Parathyroid adenoma (tissue), 2 donors: ENCODE measurements around the gene ORC6.

Experiments
- H2AFZ ChIP-seq: fragments of 300-600 bp; sonication (generic); one replicate; pipeline ENCODE4 v1.7.0; 2017; ENCODE audit warnings: antibody characterized with exemption, mild to moderate bottlenecking
- H3K27ac ChIP-seq: fragments of 300-600 bp; sonication (generic); one replicate; pipeline ENCODE4 v1.7.0; 2017
- H3K27me3 ChIP-seq: fragments of 300-600 bp; sonication (generic); one replicate; pipeline ENCODE4 v1.7.0; 2017; ENCODE audit warnings: low read length; ENCODE audit not compliant: control insufficient read depth, insufficient read depth
- H3K36me3 ChIP-seq: fragments of 300-600 bp; sonication (generic); one replicate; pipeline ENCODE4 v1.7.0; 2017; ENCODE audit warnings: low read length; ENCODE audit not compliant: control insufficient read depth, insufficient read depth
- H3K4me1 ChIP-seq: fragments of 300-600 bp; sonication (generic); one replicate; pipeline ENCODE4 v1.7.0; 2017; ENCODE audit warnings: control low read depth
- H3K4me2 ChIP-seq: fragments of 300-600 bp; sonication (generic); one replicate; pipeline ENCODE4 v1.7.0; 2017; ENCODE audit warnings: low read length
- H3K4me3 ChIP-seq: fragments of 300-600 bp; sonication (generic); one replicate; pipeline ENCODE4 v1.7.0; 2017; ENCODE audit warnings: low read depth, low read length
- H3K79me2 ChIP-seq: fragments of 300-600 bp; sonication (generic); one replicate; pipeline ENCODE4 v1.7.0; 2017; ENCODE audit warnings: control low read depth
- H3K9ac ChIP-seq: fragments of 300-600 bp; sonication (generic); one replicate; pipeline ENCODE4 v1.7.0; 2017; ENCODE audit warnings: mild to moderate bottlenecking
- H3K9me3 ChIP-seq: fragments of 300-600 bp; sonication (generic); one replicate; pipeline ENCODE4 v1.7.0; 2017; ENCODE audit warnings: low read length; ENCODE audit not compliant: control insufficient read depth
- CTCF ChIP-seq: fragments of 300-600 bp; sonication (generic); IDR thresholded peaks from one replicate; pipeline ENCODE4 v1.7.0; 2017; ENCODE audit warnings: antibody characterized with exemption, mild to moderate bottlenecking
- donor health status: primary hyperparathyroidism.

ORC6 gene

DNA sequence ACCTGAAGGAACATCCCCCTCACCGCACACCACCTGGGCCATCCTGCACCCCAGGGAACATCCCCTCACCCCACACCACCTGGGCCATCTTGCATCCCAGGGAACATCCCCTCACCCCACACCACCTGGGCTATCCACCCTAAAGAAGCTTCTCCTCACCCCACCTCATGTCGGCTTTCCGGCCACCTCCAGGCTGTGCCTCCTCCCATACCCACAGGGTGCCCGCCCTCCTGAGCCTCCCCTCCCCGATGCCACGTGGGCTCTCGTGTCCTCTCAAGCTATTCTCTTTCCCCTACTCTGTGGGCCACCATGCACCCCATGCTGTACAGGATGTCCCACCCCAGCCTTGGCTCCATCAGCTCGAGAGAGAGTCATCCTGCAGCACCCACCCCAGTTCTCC, 40.7 kb downstream of the ORC6 start:
- H2AFZ ChIP-seq = no peak overlapping the region
- TF ChIP-seq CTCF = no peak
- H3K27me3 ChIP-seq = no peaks in the 10 kb centered on the region
- H3K4me3 ChIP-seq = no peak overlapping the region
- H3K9me3 ChIP-seq = no peaks in the 10 kb centered on the region
- H3K4me2 ChIP-seq = no peak overlapping the region
- H3K79me2 ChIP-seq = no peaks in the 10 kb centered on the region
- H3K36me3 ChIP-seq = no peaks in the 10 kb centered on the region
- H3K4me1 ChIP-seq = no peaks in the 10 kb centered on the region
- H3K9ac ChIP-seq = no peak overlapping the region
- H3K27ac ChIP-seq = no peak overlapping the region

DNA sequence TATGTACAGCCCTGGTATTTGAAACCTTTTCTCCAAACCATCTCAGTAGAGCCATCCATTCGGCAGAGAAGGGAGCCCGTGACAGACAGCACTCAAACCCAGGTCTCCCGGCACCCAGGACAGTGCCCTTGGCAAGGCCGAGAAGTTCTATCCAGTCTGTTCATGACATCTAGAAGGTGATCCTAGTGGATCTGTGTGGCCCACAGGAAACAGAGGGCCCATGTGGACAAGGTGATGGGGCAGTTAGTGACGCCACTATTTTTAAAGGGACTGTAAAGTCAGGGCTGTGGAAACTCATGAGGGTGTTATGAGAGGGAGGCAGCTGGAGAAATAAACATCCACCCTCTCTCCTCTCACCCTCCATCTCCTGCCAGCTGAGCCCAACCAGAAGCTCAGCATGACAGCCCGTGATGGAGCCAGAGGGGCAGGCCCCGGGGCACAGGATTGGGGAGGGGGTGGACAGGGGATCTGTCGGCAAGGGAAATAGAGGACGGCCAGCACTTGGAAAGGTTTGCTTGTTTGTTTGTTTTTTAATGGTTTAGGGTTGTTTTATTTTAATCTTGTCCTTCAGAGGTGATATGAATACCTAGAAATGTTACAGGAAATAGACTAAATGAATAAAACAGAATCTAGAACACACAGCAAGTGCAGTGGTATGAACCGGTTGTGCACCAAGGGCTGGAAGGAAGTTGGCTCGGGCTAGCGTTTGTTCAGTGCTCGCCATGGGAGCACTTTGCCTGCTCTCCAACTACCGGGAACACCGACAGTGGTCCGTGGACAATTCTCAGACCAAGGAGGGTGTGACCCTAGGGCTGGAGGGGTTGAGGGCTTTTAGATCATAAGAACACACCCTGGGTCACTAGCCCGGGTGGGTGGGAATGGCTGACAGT, 41.6 kb downstream of the ORC6 start:
- H3K79me2 ChIP-seq = no peaks in the 10 kb centered on the region
- no peaks in the 10 kb centered on the region for H3K36me3 ChIP-seq
- H3K27me3 ChIP-seq = no peaks in the 10 kb centered on the region
- no peak for TF ChIP-seq CTCF
- H3K9ac ChIP-seq = no peak overlapping the region
- H3K4me1 ChIP-seq = no peaks in the 10 kb centered on the region
- H3K4me3 ChIP-seq = no peak overlapping the region
- no peak overlapping the region for H3K4me2 ChIP-seq
- no peak overlapping the region for H2AFZ ChIP-seq
- H3K9me3 ChIP-seq = no peaks in the 10 kb centered on the region
- H3K27ac ChIP-seq = no peak overlapping the region

- Histone ChIP-seq H3K4me3 (no peak overlapping the region), H3K27me3 (no peaks in the 10 kb centered on the region)
Measured at GRCh38 chr16:46731691-46732555, 42.5 kb downstream of the ORC6 start.

DNA sequence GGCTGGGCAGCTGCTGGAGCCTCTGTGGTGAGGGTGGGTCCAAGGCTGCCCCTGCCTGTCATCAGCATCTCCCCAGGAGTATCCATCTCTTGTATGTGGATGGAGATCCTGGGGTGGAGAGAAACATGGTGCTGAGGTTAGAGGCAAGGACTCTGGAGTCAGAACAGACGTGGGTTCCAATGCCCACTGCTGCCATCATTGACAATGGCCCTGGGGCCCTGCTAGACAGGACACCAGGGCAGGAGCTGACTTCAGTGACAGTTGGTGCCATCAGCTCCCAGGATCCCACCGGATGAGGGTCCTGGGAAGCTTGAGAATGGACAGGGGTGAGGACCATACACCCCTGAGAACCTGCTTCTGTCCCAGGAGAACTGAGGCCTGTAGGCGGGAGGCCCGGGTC, 43.1 kb downstream of the ORC6 start:
- Histone ChIP-seq H2AFZ (no peak overlapping the region), H3K27ac (no peak overlapping the region)
- TF ChIP-seq CTCF = no peak

More at GRCh38 chr16:46731691-46732555, 42.5 kb downstream of the ORC6 start:
- Histone ChIP-seq H3K9ac (no peak overlapping the region), H3K9me3 (no peaks in the 10 kb centered on the region), H3K27ac (no peak overlapping the region), H3K36me3 (no peaks in the 10 kb centered on the region), H3K4me2 (no peak overlapping the region), H3K4me1 (no peaks in the 10 kb centered on the region), H3K79me2 (no peaks in the 10 kb centered on the region), H2AFZ (no peak overlapping the region)
- TF ChIP-seq CTCF = no peak

More for the DNA sequence above, 43.1 kb downstream of the ORC6 start:
- no peaks in the 10 kb centered on the region for H3K36me3 ChIP-seq
- no peaks in the 10 kb centered on the region for H3K79me2 ChIP-seq
- H3K27me3 ChIP-seq = no peaks in the 10 kb centered on the region
- H3K9me3 ChIP-seq = no peaks in the 10 kb centered on the region
- H3K9ac ChIP-seq = no peak overlapping the region
- no peak overlapping the region for H3K4me2 ChIP-seq
- no peak overlapping the region for H3K4me3 ChIP-seq
- H3K4me1 ChIP-seq = no peaks in the 10 kb centered on the region
